GM13976 (cell line): ENCODE measurements around the gene TAP2.

Experiments
- DNase-seq: peaks from one replicate; pipeline ENCODE4 v3.0.0; 2012; ENCODE audit warnings: low spot score
- in situ Hi-C: fragments of 300-500 bp; cut with MboI; formaldehyde crosslinking; loops from one replicate; pipeline ENCODE4 v1.12.0; 2022; ENCODE audit warnings: low sequenced_read_pairs, mixed read lengths, inconsistent platforms; ENCODE audit not compliant: unreplicated experiment
- TF ChIP-seq, protein P1 (sequence below): IDR thresholded peaks from 2 replicates; pipeline ENCODE4 v1.5.1; 2012; ENCODE audit warnings: borderline replicate concordance, mild to moderate bottlenecking; ENCODE audit not compliant: insufficient read depth; ENCODE audit errors: extremely low read depth, missing control alignments, control extremely low read depth

The TAP2 gene

DNA sequence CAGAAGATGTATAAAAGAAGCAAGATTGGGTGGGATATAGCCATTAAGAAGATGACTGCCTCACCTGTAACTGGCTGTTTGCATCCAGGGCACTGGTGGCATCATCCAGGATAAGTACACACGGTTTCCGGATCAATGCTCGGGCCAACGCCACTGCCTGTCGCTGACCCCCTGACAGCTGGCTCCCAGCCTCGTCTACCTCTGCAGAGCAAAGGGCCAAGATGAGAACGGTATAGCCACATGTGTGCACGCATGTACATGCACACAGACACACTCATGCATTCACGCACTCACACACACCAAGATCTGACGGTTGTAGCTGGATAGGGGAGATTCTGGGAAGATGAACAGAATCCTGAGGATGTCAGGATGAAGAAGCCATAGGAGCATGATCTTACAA lies 8.5 kb upstream of the TAP2 start:
- no peak for DNase-seq
- in situ Hi-C loops = no loop called here
- TF ChIP-seq, protein P1, sequence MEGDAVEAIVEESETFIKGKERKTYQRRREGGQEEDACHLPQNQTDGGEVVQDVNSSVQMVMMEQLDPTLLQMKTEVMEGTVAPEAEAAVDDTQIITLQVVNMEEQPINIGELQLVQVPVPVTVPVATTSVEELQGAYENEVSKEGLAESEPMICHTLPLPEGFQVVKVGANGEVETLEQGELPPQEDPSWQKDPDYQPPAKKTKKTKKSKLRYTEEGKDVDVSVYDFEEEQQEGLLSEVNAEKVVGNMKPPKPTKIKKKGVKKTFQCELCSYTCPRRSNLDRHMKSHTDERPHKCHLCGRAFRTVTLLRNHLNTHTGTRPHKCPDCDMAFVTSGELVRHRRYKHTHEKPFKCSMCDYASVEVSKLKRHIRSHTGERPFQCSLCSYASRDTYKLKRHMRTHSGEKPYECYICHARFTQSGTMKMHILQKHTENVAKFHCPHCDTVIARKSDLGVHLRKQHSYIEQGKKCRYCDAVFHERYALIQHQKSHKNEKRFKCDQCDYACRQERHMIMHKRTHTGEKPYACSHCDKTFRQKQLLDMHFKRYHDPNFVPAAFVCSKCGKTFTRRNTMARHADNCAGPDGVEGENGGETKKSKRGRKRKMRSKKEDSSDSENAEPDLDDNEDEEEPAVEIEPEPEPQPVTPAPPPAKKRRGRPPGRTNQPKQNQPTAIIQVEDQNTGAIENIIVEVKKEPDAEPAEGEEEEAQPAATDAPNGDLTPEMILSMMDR = no peak

DNA sequence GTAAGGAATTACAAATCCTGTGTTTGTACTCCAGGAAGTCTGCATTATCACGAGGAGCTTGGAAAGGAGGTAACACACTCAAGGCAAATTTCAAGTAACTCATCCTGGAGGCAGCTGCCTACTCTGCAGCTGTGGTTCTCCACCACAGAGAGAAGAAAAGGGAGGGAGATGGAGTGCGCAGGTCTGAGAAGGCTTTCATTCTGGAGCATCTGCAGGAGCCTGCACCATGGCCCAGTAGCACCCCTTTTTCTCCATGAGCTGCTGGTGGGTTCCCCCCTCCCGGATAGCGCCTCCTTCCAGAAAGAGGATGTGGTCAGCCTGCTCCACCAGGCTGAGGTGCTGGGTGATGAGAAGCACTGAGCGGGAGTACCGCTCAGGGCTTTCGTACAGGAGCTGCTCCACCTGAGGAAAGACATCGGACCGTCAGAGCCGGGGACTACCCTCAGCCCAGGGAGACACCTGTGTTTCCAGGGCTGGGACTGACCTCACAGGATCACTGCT lies 6.9 kb upstream of the TAP2 start:
- TF ChIP-seq, protein P1 = no peak
- in situ Hi-C loops = no loop called here
- peak; percentile 56 for DNase-seq

DNA sequence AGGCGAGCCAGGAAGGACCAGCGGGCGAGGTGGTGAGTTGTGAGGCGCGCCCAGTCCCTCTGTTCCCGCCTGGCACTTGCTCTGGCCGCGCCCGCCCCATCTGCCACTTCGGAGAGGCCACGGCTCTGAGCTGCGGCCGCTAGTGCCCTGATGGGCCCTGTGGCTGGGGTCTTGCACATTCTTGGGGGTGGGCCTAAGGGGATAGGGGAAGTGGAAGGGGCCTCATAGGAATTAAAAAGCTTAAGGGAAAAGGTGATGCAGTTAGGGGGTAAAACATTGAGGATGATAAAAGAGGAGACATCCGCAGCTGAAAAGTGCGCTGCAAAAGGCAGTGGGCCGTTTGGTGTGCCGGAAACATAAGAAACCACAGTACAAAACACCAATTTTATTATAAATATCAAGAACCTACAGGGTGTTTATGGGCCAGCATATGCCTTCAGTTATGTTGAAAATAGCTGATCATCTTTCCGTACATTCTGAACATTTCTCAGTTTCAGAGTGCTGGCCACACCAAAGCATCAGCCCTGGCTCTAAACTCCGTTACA lies 6.4 kb upstream of the TAP2 start:
- TF ChIP-seq, protein P1 = no peak
- no peak for DNase-seq
- in situ Hi-C loops = no loop called here

DNA sequence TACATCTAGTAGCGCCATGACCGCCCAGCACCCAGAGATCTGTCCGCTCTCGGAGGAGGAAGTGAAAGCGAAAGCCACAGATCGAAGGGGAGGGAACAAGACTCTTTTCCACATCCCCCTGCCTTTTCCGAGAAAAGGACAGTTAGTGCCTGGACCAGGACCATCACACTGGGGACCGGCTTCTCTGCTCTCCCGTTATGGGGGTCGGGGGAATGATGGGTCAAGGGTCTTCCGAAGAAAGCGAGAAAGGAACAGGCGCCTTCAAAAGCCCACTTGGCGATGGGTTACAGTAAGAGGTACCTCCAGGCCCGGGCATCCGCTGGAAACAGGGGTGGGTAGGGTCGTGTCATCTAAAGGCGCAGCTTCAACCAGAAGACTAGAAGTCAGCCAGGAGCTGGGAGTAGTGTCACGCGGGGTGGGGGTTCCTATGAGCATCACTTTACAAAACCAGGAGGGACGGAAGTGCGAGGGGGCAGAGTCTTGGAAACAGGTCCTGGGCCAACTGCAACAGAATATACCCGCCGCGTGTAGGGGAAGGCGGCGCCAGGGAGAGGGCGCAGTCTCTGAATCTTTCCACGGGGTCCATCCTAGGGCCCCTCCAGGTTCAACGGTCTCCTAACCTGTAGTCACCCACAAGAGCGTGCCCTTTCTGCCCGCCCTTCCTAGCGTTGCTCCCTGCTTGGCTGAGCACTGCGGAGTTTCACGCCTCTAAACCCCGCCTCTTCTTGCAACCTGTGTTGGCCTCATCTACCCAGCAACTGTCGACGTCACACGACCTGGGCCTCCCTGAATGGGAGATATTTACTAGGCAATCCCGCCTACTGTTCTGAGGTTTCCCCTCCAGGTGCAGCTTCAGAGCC lies 5.7 kb upstream of the TAP2 start, which contains the start of gene PSMB8:
TSS of gene PSMB8 (minus strand) at position 69 of the 860 bp plus-strand sequence. CDS start at position 18, 51 bp downstream.
- in situ Hi-C loops = no loop called here
- TF ChIP-seq, protein P1 = no peak
- DNase-seq = peak; percentile 94

DNA sequence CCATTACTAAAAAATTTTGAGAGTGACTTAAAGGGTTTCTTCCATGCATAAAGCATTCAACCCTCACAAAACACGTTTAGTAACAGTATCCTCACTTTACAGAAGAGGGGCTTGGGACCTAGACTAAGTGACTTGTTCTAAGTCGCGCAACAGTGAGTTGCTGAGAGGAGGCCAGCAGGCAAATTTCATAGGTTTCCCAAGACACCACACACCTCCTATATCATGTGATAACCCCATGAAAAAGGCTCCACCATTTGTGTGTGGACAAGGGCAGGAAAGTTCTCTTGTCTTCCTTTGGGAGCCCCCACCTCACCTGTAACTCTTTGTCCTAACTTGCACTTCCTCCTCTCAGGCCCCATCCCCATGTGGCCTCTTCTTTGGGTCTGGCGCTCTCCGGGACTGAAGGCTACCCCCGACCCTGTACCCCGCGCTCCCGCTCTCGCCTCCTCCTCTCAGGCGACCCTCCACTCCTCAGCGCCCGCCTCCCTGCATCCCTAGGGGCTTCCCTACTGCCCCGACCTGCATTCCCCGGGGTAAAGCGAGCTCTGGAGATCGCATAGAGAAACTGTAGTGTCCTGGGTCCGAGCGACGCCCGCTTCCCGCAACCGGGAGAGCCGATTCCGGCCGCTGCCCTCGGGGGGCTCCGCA lies 4.9 kb upstream of the TAP2 start:
- in situ Hi-C loops = no loop called here
- TF ChIP-seq, protein P1 = no peak
- DNase-seq = no peak

DNA sequence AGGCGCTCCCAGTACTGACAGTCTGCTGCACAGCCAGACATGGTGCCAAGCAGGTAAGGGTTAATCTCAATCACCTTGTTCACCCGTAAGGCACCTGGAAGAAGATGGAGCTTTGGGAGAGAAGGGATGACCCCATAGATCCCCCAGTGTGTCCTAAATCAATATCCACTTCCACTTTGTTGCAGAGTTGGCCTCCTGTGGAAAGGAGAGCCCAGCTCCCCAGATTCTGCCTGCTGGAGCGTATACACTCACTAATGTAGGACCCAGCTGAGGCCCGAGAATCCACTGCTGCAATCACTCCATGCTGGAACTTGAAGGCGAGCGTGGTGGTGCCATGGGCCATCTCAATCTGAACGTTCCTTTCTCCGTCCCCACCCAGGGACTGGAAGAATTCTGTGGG lies 4.2 kb upstream of the TAP2 start:
- DNase-seq = no peak
- TF ChIP-seq, protein P1 = no peak
- in situ Hi-C loops = no loop called here
